ENCODE measurements around the gene PAX1.

PAX1 gene

GRCh38 chr20:21705575-21706260, at the start of gene PAX1:
Gene PAX1 (plus strand): TSS chr20:21705664. CDS start chr20:21705713, 49 bp downstream.
- DNase-seq = no peak

GRCh38 chr20:21656308-21657067, 49.0 kb upstream of the PAX1 start:
- DNase-seq = no peak

- DNase-seq = no peak
Observed at GRCh38 chr20:21661488-21662055, 43.9 kb upstream of the PAX1 start.

- DNase-seq = no peak
Observed at GRCh38 chr20:21663465-21663864, 42.0 kb upstream of the PAX1 start.

GRCh38 chr20:21665687-21666446, 39.6 kb upstream of the PAX1 start:
- DNase-seq = no peak

GRCh38 chr20:21670126-21670525, 35.3 kb upstream of the PAX1 start:
- no peak for DNase-seq

GRCh38 chr20:21670981-21671380, 34.5 kb upstream of the PAX1 start:
- DNase-seq = no peak

GRCh38 chr20:21677261-21677660, 28.2 kb upstream of the PAX1 start:
- DNase-seq = no peak

GRCh38 chr20:21677781-21678180, 27.7 kb upstream of the PAX1 start:
- no peak for DNase-seq

- DNase-seq = no peak
Observed at GRCh38 chr20:21681234-21681921, 24.1 kb upstream of the PAX1 start.

GRCh38 chr20:21681922-21682318, 23.5 kb upstream of the PAX1 start:
- no peak for DNase-seq

GRCh38 chr20:21682521-21682954, 22.9 kb upstream of the PAX1 start:
- no peak for DNase-seq

GRCh38 chr20:21684671-21685070, 20.8 kb upstream of the PAX1 start:
- no peak for DNase-seq

GRCh38 chr20:21685981-21686380, 19.5 kb upstream of the PAX1 start:
- no peak for DNase-seq

- DNase-seq = no peak
Observed at GRCh38 chr20:21693322-21693721, 12.1 kb upstream of the PAX1 start.

GRCh38 chr20:21698494-21699215, 6.8 kb upstream of the PAX1 start:
- DNase-seq = no peak

GRCh38 chr20:21699216-21699508, 6.3 kb upstream of the PAX1 start:
- no peak for DNase-seq

- DNase-seq = no peak
Observed at GRCh38 chr20:21701171-21701876, 4.1 kb upstream of the PAX1 start.

- no peak for DNase-seq
Observed at GRCh38 chr20:21702016-21702415, 3.4 kb upstream of the PAX1 start.

- DNase-seq = no peak
Observed at GRCh38 chr20:21702553-21703470, 2.7 kb upstream of the PAX1 start.
